Measurements from ENCODE around the gene ZNF444. TPM values are rescaled to one million over a fixed set of nuclear protein-coding genes. Genes with fewer than 3 reads are reported as not detected.

The ZNF444 gene
- total and polyA plus RNA-seq, 9 of the 15 experiments (the other 6 are each of a cell fraction or from before 2014, with no cell fraction given), result 0.39 to 40.0 (median 6.9) TPM

DNA sequence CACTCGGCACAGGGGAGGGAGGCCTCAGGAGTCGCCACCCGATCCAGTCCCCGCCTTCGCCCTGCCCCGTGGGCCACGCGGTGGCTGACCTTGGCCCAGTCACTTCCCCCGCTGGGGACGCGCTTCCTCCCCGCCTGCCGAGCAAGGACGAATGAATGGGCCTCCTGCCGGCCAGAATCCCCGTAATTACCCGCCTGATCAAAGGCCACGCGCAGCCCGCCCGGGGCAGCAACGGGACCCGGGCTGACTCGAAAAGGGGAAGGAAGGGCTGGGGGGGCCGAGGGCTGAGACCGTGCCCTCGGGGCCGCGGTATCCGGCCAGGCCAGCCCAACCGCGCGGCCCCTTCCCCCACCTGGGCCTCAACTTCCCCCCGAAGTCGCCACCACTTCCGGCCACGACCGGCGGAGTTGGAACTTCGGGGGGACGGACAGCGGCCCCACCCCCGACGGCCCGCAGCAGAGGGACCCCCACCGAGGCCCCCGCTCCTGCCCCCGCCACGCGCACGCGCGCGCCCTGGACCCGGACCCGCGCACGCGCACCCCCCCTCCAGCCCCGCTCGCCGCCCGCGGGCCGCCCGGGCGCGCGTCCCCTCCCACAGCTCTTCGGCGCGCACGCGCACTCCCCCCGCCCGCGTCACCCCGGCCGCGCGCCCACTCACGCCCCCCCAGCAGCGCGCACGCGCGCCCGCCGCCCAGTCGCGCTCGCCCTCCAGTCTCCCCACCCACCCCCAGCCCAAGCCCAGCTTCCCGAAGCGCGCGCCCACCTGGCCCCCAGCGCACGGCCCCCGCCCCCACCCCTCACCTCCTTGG lies 20.5 kb upstream of the ZNF444 start (continued):
- TF ChIP-seq NFE2L1 (tag; IDR thresholded peaks at IDR 0.05; ENCODE audit: borderline replicate concordance, low read depth) (no peak), HLTF (IDR thresholded peaks at IDR 0.05) (no peak), GABPB1 (CRISPR knock-in tag; IDR thresholded peaks at IDR 0.05) (peak; percentile 64; the same call in 1 of the 2 replicates), CBX5 (IDR thresholded peaks at IDR 0.05; ENCODE audit: borderline replicate concordance, low read depth) (no peak), SMAD3 (CRISPR knock-in tag; conservative IDR thresholded peaks at IDR 0.05) (no peak), NONO (IDR thresholded peaks at IDR 0.05; ENCODE audit: low read depth in 2 of 2, low read length in 1 of 2) (no peak), PPARD (CRISPR knock-in tag; IDR thresholded peaks at IDR 0.05) (no peak), SREBF2 (CRISPR knock-in tag; IDR thresholded peaks at IDR 0.05) (no peak), PTRF (tag; IDR thresholded peaks at IDR 0.05) (no peak), BCOR (IDR thresholded peaks at IDR 0.05) (no peak), RAD51 (IDR thresholded peaks at IDR 0.05; ENCODE audit: borderline replicate concordance, low read depth) (no peak), ZNF830 (CRISPR knock-in tag; IDR thresholded peaks at IDR 0.05) (no peak)
- TF ChIP-seq, protein P1, sequence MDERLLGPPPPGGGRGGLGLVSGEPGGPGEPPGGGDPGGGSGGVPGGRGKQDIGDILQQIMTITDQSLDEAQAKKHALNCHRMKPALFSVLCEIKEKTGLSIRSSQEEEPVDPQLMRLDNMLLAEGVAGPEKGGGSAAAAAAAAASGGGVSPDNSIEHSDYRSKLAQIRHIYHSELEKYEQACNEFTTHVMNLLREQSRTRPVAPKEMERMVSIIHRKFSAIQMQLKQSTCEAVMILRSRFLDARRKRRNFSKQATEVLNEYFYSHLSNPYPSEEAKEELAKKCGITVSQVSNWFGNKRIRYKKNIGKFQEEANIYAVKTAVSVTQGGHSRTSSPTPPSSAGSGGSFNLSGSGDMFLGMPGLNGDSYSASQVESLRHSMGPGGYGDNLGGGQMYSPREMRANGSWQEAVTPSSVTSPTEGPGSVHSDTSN (CRISPR knock-in tag; IDR thresholded peaks at IDR 0.05; ENCODE audit: low read depth), result no peak
- TF ChIP-seq, protein P1 (tag; conservative IDR thresholded peaks at IDR 0.05; ENCODE audit: low read depth), result no peak
- TF ChIP-seq, protein P2, sequence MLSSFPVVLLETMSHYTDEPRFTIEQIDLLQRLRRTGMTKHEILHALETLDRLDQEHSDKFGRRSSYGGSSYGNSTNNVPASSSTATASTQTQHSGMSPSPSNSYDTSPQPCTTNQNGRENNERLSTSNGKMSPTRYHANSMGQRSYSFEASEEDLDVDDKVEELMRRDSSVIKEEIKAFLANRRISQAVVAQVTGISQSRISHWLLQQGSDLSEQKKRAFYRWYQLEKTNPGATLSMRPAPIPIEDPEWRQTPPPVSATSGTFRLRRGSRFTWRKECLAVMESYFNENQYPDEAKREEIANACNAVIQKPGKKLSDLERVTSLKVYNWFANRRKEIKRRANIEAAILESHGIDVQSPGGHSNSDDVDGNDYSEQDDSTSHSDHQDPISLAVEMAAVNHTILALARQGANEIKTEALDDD (IDR thresholded peaks at IDR 0.05), result no peak
